Mucosa of descending colon (tissue), 3 donors: ENCODE measurements around the gene ZSCAN5A. TPM values are rescaled to one million over a fixed set of nuclear protein-coding genes. Genes with fewer than 3 reads are reported as not detected.

Experiments used
- ATAC-seq: fragments of 200-7000 bp; cut with Tn5 transposase; one replicate; pipeline ENCODE4 v1.9.1; 2020; ENCODE audit warnings: mild to moderate bottlenecking, moderate library complexity
- DNase-seq, 3 donors: peaks; one replicate each; pipeline ENCODE4 v3.0.0-alpha.2; 2020
- H3K36me3 ChIP-seq: fragments of 200-600 bp; one replicate; pipeline ENCODE4 v1.8.0; 2021; ENCODE audit warnings: low read depth, mild to moderate bottlenecking
- H3K4me1 ChIP-seq: fragments of 200-600 bp; one replicate; pipeline ENCODE4 v1.8.0; 2021; ENCODE audit warnings: low read depth, mild to moderate bottlenecking
- H3K4me3 ChIP-seq: fragments of 200-600 bp; one replicate; pipeline ENCODE4 v1.8.0; 2021; ENCODE audit warnings: mild to moderate bottlenecking
- H3K9me3 ChIP-seq: fragments of 200-600 bp; one replicate; pipeline ENCODE4 v1.8.0; 2021; ENCODE audit warnings: mild to moderate bottlenecking
- intact Hi-C, 2 donors: fragments of 100-400 bp; cut with DNase I in 1 of 2; cut with micrococcal nuclease in 1 of 2; formaldehyde crosslinking; loops; one replicate each; pipeline versions ENCODE4 v1.11.0 to v1.11.1; 2022; cut with DNase I, micrococcal nuclease
- total RNA-seq, 3 donors: library from RNA; stranded (reverse); fragmentation: NEBNext Ultra II Directional in 2 of 3; extraction: Animal tissue kit (Norgen Biotek cat#: 25700) in 2 of 3; gene quantifications; one replicate each; pipeline versions ENCODE4 v1.2.1 to v1.2.4, GENCODE V29; 2021 to 2023
- TF ChIP-seq, protein P1 (sequence below): fragments of 200-600 bp; IDR thresholded peaks from one replicate; pipeline ENCODE4 v1.8.0; 2022; ENCODE audit warnings: antibody characterized with exemption, mild to moderate bottlenecking
- donor health status: DM: no; HTN: no; CAD: no; lungs with moderate emphysema.
- donor health status: DM: no; HTN: no; CAD: no.
- donor health status: DM: no; HTN: yes; CAD: no.

ZSCAN5A gene
- total RNA-seq, 3 donors from 2014 or later: 10.5 to 24.0 (median 14.3) TPM

DNA sequence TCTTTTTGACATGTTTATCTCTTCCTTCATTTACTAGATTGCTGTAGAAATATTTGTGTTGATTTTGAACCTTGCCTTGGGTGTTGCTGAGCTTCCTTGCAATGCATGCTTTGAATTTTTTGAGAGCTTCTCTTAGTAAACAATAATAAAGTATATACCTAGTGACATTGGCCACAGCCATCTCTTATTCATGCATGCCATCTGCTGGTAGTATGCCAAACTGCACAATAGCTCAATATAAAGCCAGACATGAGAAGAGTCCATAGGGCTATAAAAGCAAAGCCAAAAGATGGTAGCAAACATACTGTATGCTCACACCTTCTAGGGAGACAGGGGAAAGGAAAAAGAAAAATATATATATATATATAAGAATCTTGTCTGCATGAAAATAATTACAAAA is 18.9 kb upstream of the ZSCAN5A start:
- intact Hi-C loops: no loop called here
- peaks cover 5% of the 10 kb centered on the region for H3K9me3 ChIP-seq
- no peaks in the 10 kb centered on the region for H3K36me3 ChIP-seq
- H3K4me3 ChIP-seq: no peak overlapping the region
- TF ChIP-seq, protein P1, sequence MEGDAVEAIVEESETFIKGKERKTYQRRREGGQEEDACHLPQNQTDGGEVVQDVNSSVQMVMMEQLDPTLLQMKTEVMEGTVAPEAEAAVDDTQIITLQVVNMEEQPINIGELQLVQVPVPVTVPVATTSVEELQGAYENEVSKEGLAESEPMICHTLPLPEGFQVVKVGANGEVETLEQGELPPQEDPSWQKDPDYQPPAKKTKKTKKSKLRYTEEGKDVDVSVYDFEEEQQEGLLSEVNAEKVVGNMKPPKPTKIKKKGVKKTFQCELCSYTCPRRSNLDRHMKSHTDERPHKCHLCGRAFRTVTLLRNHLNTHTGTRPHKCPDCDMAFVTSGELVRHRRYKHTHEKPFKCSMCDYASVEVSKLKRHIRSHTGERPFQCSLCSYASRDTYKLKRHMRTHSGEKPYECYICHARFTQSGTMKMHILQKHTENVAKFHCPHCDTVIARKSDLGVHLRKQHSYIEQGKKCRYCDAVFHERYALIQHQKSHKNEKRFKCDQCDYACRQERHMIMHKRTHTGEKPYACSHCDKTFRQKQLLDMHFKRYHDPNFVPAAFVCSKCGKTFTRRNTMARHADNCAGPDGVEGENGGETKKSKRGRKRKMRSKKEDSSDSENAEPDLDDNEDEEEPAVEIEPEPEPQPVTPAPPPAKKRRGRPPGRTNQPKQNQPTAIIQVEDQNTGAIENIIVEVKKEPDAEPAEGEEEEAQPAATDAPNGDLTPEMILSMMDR: peak; percentile 24
- DNase-seq (peak in 1 of 3 donors; percentile 92), ATAC-seq (peak; percentile 81)
- H3K4me1 ChIP-seq: no peaks in the 10 kb centered on the region

DNA sequence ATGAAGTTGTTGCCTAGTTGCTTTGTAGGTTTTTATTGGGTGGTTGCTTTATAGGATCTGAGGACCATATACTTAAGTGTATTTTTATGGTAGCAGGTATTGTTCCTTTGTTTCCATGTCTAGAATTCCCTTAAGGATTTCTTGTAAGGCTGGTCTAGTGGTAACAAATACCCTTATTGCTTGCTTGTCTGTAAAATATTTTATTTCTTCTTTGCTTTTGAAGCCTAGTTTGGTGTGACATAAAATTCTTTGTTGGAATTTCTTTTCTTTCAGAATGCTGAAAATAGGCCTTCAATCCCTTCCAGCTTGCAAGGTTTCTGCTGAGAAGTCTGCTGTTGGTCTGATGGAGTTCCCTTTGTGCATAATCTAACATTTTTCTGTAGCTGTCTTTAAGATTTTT is 18.1 kb upstream of the ZSCAN5A start:
- DNase-seq: no peak
- intact Hi-C loops: no loop called here
- ATAC-seq: no peak
- TF ChIP-seq, protein P1: no peak
- Histone ChIP-seq H3K9me3 (peaks cover 5% of the 10 kb centered on the region), H3K4me1 (no peaks in the 10 kb centered on the region), H3K36me3 (no peaks in the 10 kb centered on the region), H3K4me3 (no peak overlapping the region)

DNA sequence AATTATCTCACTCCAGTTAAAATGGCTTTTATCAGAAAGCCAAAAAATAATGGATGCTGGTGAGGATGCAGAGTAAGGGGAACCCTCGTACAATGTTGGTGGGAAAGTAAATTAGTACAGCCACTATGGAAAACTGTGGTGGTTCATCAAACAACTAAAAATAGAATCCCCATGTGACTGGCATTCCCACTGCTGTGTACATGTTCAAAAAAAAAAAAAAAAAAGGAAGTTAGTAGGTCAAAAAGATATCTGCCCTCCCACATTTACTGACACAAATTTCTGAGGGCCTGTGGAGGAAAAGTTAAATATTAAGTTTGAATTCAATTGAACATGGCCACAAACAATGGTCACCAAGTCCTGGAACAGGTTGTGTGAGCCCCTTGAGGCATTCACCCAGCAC is 9.8 kb upstream of the ZSCAN5A start:
- TF ChIP-seq, protein P1: no peak
- no peak overlapping the region for H3K4me3 ChIP-seq
- no peak for DNase-seq
- ATAC-seq: no peak
- H3K9me3 ChIP-seq: no peaks in the 10 kb centered on the region
- H3K36me3 ChIP-seq: no peaks in the 10 kb centered on the region
- intact Hi-C loops: no loop called here
- no peaks in the 10 kb centered on the region for H3K4me1 ChIP-seq

DNA sequence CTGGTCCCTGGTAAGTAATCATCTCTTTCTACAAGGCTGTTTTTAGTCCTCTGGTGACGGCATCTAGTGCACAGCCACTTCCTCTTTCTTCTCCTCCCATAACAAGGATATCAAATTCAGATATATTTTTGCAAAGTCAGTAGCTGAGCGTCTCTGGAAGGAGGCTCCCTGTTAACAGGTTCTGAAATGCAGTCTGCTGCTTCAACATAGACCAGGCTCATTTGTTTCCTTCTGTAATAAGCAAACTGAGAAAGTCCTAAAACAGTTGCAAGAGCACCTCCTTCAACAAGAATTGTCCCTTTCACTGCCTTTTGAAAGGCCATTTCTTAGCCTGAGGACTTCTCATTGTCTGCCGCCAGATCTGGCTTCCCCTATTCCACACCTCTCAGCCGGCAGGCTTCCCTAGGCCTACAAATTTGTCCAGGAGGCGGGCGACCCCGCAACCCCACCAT is 7.4 kb upstream of the ZSCAN5A start:
- Histone ChIP-seq H3K36me3 (no peaks in the 10 kb centered on the region), H3K9me3 (no peaks in the 10 kb centered on the region), H3K4me1 (no peaks in the 10 kb centered on the region), H3K4me3 (no peak overlapping the region)
- TF ChIP-seq, protein P1: no peak
- DNase-seq: no peak
- intact Hi-C loops: no loop called here
- no peak for ATAC-seq

DNA sequence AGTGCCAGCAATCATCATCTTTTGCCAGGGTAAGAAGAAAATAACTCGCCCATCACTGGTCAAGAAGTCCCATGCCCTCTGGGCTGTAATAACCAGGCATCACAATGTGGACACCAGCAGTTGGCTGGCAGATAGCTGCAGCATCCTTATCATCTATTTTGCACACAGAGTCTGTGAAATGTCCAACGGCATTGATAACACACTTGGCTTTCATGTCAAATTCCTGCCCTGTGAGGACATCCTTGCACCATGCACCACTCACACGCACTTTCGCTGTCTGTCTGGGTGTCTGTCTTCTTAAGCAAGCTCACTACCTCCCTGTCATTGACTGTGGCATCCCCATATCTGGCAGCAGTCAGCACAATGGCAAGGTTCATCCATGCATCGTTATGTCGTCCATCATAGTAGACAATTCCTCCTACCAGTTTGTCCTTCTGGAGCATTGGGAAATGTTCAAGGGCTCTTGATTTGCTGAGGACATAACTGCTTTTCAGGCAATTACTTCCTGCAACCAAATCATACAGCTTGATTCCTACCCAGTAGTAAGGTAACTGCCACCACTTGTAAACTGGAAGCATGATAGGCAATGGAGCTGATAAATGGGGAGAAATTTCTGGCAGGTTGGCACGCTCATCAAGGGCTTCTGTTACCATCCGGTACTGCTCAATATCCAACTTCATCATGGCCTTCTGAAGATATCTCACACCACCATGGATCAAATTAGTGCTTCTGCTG is 6.8 kb upstream of the ZSCAN5A start:
- intact Hi-C loops: no loop called here
- TF ChIP-seq, protein P1: no peak
- Histone ChIP-seq H3K36me3 (no peaks in the 10 kb centered on the region), H3K9me3 (no peaks in the 10 kb centered on the region), H3K4me3 (no peak overlapping the region), H3K4me1 (no peaks in the 10 kb centered on the region)
- DNase-seq (no peak), ATAC-seq (no peak)

DNA sequence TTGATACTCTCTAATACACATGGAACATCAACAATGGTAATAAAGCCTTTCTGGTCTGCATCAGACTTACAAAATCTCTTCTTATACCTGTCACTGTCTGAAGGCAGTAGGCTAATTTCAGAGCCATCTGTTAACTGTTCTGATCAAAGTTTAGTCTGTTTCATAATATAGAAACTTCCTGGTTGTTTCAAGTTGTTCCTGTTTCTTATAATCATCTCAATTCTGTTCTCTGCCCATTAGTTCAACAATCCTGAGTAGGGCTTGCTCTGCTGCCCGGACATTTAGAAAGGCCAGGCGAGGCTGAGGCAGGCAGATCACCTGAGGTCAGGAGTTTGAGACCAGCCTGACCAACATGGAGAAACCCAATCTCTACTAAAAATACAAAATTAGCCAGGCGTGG is 5.4 kb upstream of the ZSCAN5A start:
- no peak for ATAC-seq
- H3K4me1 ChIP-seq: no peaks in the 10 kb centered on the region
- H3K4me3 ChIP-seq: no peak overlapping the region
- no peak for DNase-seq
- intact Hi-C loops: no loop called here
- no peaks in the 10 kb centered on the region for H3K9me3 ChIP-seq
- no peaks in the 10 kb centered on the region for H3K36me3 ChIP-seq
- TF ChIP-seq, protein P1: no peak
